Smooth muscle cell (in vitro differentiated cells): ENCODE data around the gene PPP1R14B. TPM values are rescaled to one million over a fixed set of nuclear protein-coding genes. Genes with fewer than 3 reads are reported as not detected.

Experiments
- DNase-seq: peaks from one replicate; lab custom pipeline; 2025; ENCODE audit not compliant: unreplicated experiment; lab: John Stamatoyannopoulos, UW
- H2AFZ ChIP-seq: fragments of 200-600 bp; sonication (generic); 2 replicates; pipeline ENCODE4 v1.6.0; 2016; ENCODE audit warnings: antibody characterized with exemption, low read depth, mild to moderate bottlenecking
- H3F3A ChIP-seq: fragments of 200-600 bp; sonication (generic); 2 replicates; pipeline ENCODE4 v1.6.0; 2017; ENCODE audit warnings: antibody characterized with exemption, low read depth
- H3K27ac ChIP-seq: fragments of 200-600 bp; sonication (generic); 2 replicates; pipeline ENCODE4 v1.5.1; 2016; ENCODE audit warnings: low read depth, mild to moderate bottlenecking
- H3K27me3 ChIP-seq: fragments of 200-600 bp; sonication (generic); 2 replicates; pipeline ENCODE4 v1.6.1; 2016; ENCODE audit warnings: low read depth, mild to moderate bottlenecking
- H3K36me3 ChIP-seq: fragments of 200-600 bp; sonication (generic); 2 replicates; pipeline ENCODE4 v1.5.1; 2016; ENCODE audit warnings: low read depth
- H3K4me1 ChIP-seq: fragments of 200-600 bp; sonication (generic); 2 replicates; pipeline ENCODE4 v1.5.1; 2016; ENCODE audit warnings: low read depth
- H3K4me2 ChIP-seq: fragments of 200-600 bp; sonication (generic); 2 replicates; pipeline ENCODE4 v1.6.0; 2016; ENCODE audit warnings: mild to moderate bottlenecking
- H3K4me3 ChIP-seq: fragments of 200-600 bp; sonication (generic); 2 replicates; pipeline ENCODE4 v1.5.1; 2016; ENCODE audit warnings: mild to moderate bottlenecking
- H3K79me2 ChIP-seq: fragments of 200-600 bp; sonication (generic); 2 replicates; pipeline ENCODE4 v1.6.0; 2016; ENCODE audit warnings: low read depth, mild to moderate bottlenecking
- H3K9ac ChIP-seq: fragments of 200-600 bp; sonication (generic); 2 replicates; pipeline ENCODE4 v1.6.0; 2016; ENCODE audit warnings: low read depth
- H3K9me3 ChIP-seq: fragments of 200-600 bp; sonication (generic); replicated peaks from 2 replicates; pipeline ENCODE4 v1.5.1; 2016; ENCODE audit warnings: low read depth
- H4K20me1 ChIP-seq: fragments of 200-600 bp; sonication (generic); 2 replicates; pipeline ENCODE4 v1.6.0; 2016; ENCODE audit warnings: low read depth
- CTCF ChIP-seq: fragments of 200-600 bp; sonication (generic); IDR thresholded peaks from 2 replicates; pipeline ENCODE4 v1.5.1; 2017; ENCODE audit warnings: borderline replicate concordance, mild to moderate bottlenecking, antibody characterized with exemption; ENCODE audit not compliant: insufficient read depth, poor library complexity, severe bottlenecking
- WGBS: methylation state at CpG from one replicate; pipeline ENCODE4 v1.1.7; 2016; ENCODE audit warnings: low lambda C conversion rate; 5-methylcytosine and 5-hydroxymethylcytosine counted together
- polyA plus RNA-seq: library from polyadenylated mRNA; unstranded; fragments of >200 nt; fragmentation: Nextera tagmentation; extraction: Ambion mirVana; gene quantifications from 2 replicates; pipeline ENCODE4 v1.2.1, GENCODE V29; 2016
- total RNA-seq: library from RNA; depleted of rRNA; stranded (reverse); fragments of >200 nt; gene quantifications from 2 replicates; pipeline ENCODE4 v1.2.3, GENCODE V29; 2014

Gene PPP1R14B
- total and polyA plus RNA-seq, 2 experiments from 2014 or later, result 242 to 530 TPM

GRCh38 chr11:64262271-64263002, 15.7 kb upstream of the PPP1R14B start:
- no peaks in the 10 kb centered on the region for H3K27me3 ChIP-seq
- no peak overlapping the region for H2AFZ ChIP-seq
- no peaks in the 10 kb centered on the region for H3K79me2 ChIP-seq
- H4K20me1 ChIP-seq, result no peaks in the 10 kb centered on the region
- H3K36me3 ChIP-seq, result no peaks in the 10 kb centered on the region
- H3K27ac ChIP-seq, result peak overlapping the region; percentile 44
- no peak overlapping the region for H3K4me2 ChIP-seq
- no peaks in the 10 kb centered on the region for H3K9me3 ChIP-seq
- TF ChIP-seq CTCF, result no peak
- H3K4me3 ChIP-seq, result no peak overlapping the region
- no peaks in the 10 kb centered on the region for H3F3A ChIP-seq
- H3K9ac ChIP-seq, result no peak overlapping the region
- 96% methylated on average over 41 of the region's 42 CpGs for WGBS
- no peak for DNase-seq
- H3K4me1 ChIP-seq, result no peaks in the 10 kb centered on the region

- Histone ChIP-seq H3K27me3 (no peaks in the 10 kb centered on the region), H4K20me1 (peaks cover 1% of the 10 kb centered on the region), H3K9me3 (no peaks in the 10 kb centered on the region), H3K9ac (no peak overlapping the region), H3K36me3 (no peaks in the 10 kb centered on the region), H3F3A (no peaks in the 10 kb centered on the region), H3K79me2 (no peaks in the 10 kb centered on the region), H3K4me2 (no peak overlapping the region), H3K4me1 (no peaks in the 10 kb centered on the region), H3K4me3 (no peak overlapping the region), H2AFZ (no peak overlapping the region), H3K27ac (no peak overlapping the region)
- 99% methylated on average over 11 of the region's 18 CpGs for WGBS
- no peak for TF ChIP-seq CTCF
- DNase-seq, result no peak
Measured at GRCh38 chr11:64261556-64262080, 14.9 kb upstream of the PPP1R14B start.

- no peak for DNase-seq
- Histone ChIP-seq H2AFZ (no peak overlapping the region), H3K9ac (no peak overlapping the region), H3K4me3 (no peak overlapping the region), H3K4me1 (no peaks in the 10 kb centered on the region), H3K27ac (no peak overlapping the region), H4K20me1 (peaks cover 5% of the 10 kb centered on the region), H3K27me3 (no peaks in the 10 kb centered on the region), H3K79me2 (no peaks in the 10 kb centered on the region), H3K36me3 (no peaks in the 10 kb centered on the region), H3F3A (no peaks in the 10 kb centered on the region), H3K4me2 (no peak overlapping the region), H3K9me3 (no peaks in the 10 kb centered on the region)
- WGBS, result 97% methylated on average over 6 of the region's 6 CpGs
- TF ChIP-seq CTCF, result no peak
Measured at GRCh38 chr11:64260147-64260708, 13.5 kb upstream of the PPP1R14B start.
